ENCODE results near the gene RNU1-1. TPM values are rescaled to one million over a fixed set of nuclear protein-coding genes. Genes with fewer than 3 reads are reported as not detected.
A peak's percentile ranks its signal among the peaks of the same experiment; 100 is the strongest.
"Not testable (repeated sequence)": the region's sequence is repeated elsewhere in the genome, so short reads cannot be mapped to it uniquely, and the experiment has no call there.

RNU1-1 gene
- under 0.01 TPM for total RNA-seq
- not detected for polyA plus RNA-seq

- peak; percentile 73 for DNase-seq (ENCODE audit: extremely low spot score)
- H3K27ac ChIP-seq (ENCODE audit: low read depth), result peak within 1 kb of the TSS; percentile 73
- H3K4me1 ChIP-seq (ENCODE audit: insufficient read depth); H3K36me3 ChIP-seq (ENCODE audit: insufficient read depth); H3K4me3 ChIP-seq (ENCODE audit: low read depth, low read length): not testable (repeated sequence)
- WGBS, result 2% methylated on average over 37 of the region's 40 CpGs
These were observed at the start of gene RNU1-1 for GRCh38 chr1:16514107-16515055. RNU1-1 (minus strand) TSS chr1:16514285.

GRCh38 chr1:16561035-16561434 is 47.0 kb upstream of the RNU1-1 start:
- not testable (repeated sequence) for H3K36me3 ChIP-seq (ENCODE audit: insufficient read depth); H3K4me1 ChIP-seq (ENCODE audit: insufficient read depth); H3K4me3 ChIP-seq (ENCODE audit: low read depth, low read length); H3K27ac ChIP-seq (ENCODE audit: low read depth); DNase-seq (ENCODE audit: extremely low spot score)
- 59% methylated on average over 3 of the region's 4 CpGs for WGBS

GRCh38 chr1:16560498-16560897 is 46.4 kb upstream of the RNU1-1 start:
- not testable (repeated sequence) for DNase-seq (ENCODE audit: extremely low spot score)

GRCh38 chr1:16559688-16560087 is 45.6 kb upstream of the RNU1-1 start:
- H3K4me3 ChIP-seq (ENCODE audit: low read depth, low read length); H3K36me3 ChIP-seq (ENCODE audit: insufficient read depth); DNase-seq (ENCODE audit: extremely low spot score); H3K27ac ChIP-seq (ENCODE audit: low read depth); H3K4me1 ChIP-seq (ENCODE audit: insufficient read depth): not testable (repeated sequence)
- no CpG with 5 or more reads among the region's 5 CpGs for WGBS

More at GRCh38 chr1:16560498-16560897, 46.4 kb upstream of the RNU1-1 start:
- H3K36me3 ChIP-seq (ENCODE audit: insufficient read depth); H3K4me3 ChIP-seq (ENCODE audit: low read depth, low read length); H3K4me1 ChIP-seq (ENCODE audit: insufficient read depth); H3K27ac ChIP-seq (ENCODE audit: low read depth): not testable (repeated sequence)
- 56% methylated on average over 4 of the region's 6 CpGs for WGBS

- WGBS, result 93% methylated on average over 3 of the region's 3 CpGs
- not testable (repeated sequence) for H3K4me3 ChIP-seq (ENCODE audit: low read depth, low read length); DNase-seq (ENCODE audit: extremely low spot score)
These were observed 42.9 kb upstream of the RNU1-1 start for GRCh38 chr1:16557034-16557433.

GRCh38 chr1:16553244-16553643 is 39.2 kb upstream of the RNU1-1 start:
- whole genome bisulfite sequencing, result 93% methylated on average over 9 of the region's 11 CpGs

More at GRCh38 chr1:16557034-16557433, 42.9 kb upstream of the RNU1-1 start:
- not testable (repeated sequence) for H3K36me3 ChIP-seq (ENCODE audit: insufficient read depth); H3K4me1 ChIP-seq (ENCODE audit: insufficient read depth); H3K27ac ChIP-seq (ENCODE audit: low read depth)

GRCh38 chr1:16550212-16550918 is 36.3 kb upstream of the RNU1-1 start:
- DNase-seq (ENCODE audit: extremely low spot score); H3K36me3 ChIP-seq (ENCODE audit: insufficient read depth); H3K4me1 ChIP-seq (ENCODE audit: insufficient read depth); H3K27ac ChIP-seq (ENCODE audit: low read depth); H3K4me3 ChIP-seq (ENCODE audit: low read depth, low read length): not testable (repeated sequence)
- WGBS, result 72% methylated on average over 1 of the region's 1 CpG

More at GRCh38 chr1:16553244-16553643, 39.2 kb upstream of the RNU1-1 start:
- H3K27ac ChIP-seq (ENCODE audit: low read depth); DNase-seq (ENCODE audit: extremely low spot score); H3K4me1 ChIP-seq (ENCODE audit: insufficient read depth); H3K36me3 ChIP-seq (ENCODE audit: insufficient read depth); H3K4me3 ChIP-seq (ENCODE audit: low read depth, low read length): not testable (repeated sequence)

- H3K4me3 ChIP-seq (ENCODE audit: low read depth, low read length); DNase-seq (ENCODE audit: extremely low spot score); H3K4me1 ChIP-seq (ENCODE audit: insufficient read depth); H3K36me3 ChIP-seq (ENCODE audit: insufficient read depth); H3K27ac ChIP-seq (ENCODE audit: low read depth): not testable (repeated sequence)
- 57% methylated on average over 1 of the region's 1 CpG for WGBS
These were observed 35.5 kb upstream of the RNU1-1 start for GRCh38 chr1:16549545-16549944.

GRCh38 chr1:16547502-16548241 is 33.6 kb upstream of the RNU1-1 start:
- not testable (repeated sequence) for H3K4me1 ChIP-seq (ENCODE audit: insufficient read depth); DNase-seq (ENCODE audit: extremely low spot score); H3K27ac ChIP-seq (ENCODE audit: low read depth); H3K4me3 ChIP-seq (ENCODE audit: low read depth, low read length); H3K36me3 ChIP-seq (ENCODE audit: insufficient read depth)
- WGBS, result 72% methylated on average over 8 of the region's 41 CpGs

GRCh38 chr1:16545682-16546095 is 31.6 kb upstream of the RNU1-1 start:
- not testable (repeated sequence) for H3K36me3 ChIP-seq (ENCODE audit: insufficient read depth); H3K27ac ChIP-seq (ENCODE audit: low read depth); H3K4me1 ChIP-seq (ENCODE audit: insufficient read depth); DNase-seq (ENCODE audit: extremely low spot score); H3K4me3 ChIP-seq (ENCODE audit: low read depth, low read length)
- 45% methylated on average over 12 of the region's 16 CpGs for WGBS

- H3K36me3 ChIP-seq (ENCODE audit: insufficient read depth); H3K4me1 ChIP-seq (ENCODE audit: insufficient read depth); DNase-seq (ENCODE audit: extremely low spot score); H3K4me3 ChIP-seq (ENCODE audit: low read depth, low read length); H3K27ac ChIP-seq (ENCODE audit: low read depth): not testable (repeated sequence)
- 0% methylated on average over 1 of the region's 2 CpGs for WGBS
These were observed 26.4 kb upstream of the RNU1-1 start for GRCh38 chr1:16540421-16540893.

- H3K4me1 ChIP-seq (ENCODE audit: insufficient read depth); H3K4me3 ChIP-seq (ENCODE audit: low read depth, low read length); H3K27ac ChIP-seq (ENCODE audit: low read depth); H3K36me3 ChIP-seq (ENCODE audit: insufficient read depth); DNase-seq (ENCODE audit: extremely low spot score): not testable (repeated sequence)
- WGBS, result 69% methylated on average over 5 of the region's 6 CpGs
These were observed 23.4 kb upstream of the RNU1-1 start for GRCh38 chr1:16537528-16537927.

GRCh38 chr1:16536796-16537195 is 22.7 kb upstream of the RNU1-1 start:
- not testable (repeated sequence) for H3K4me3 ChIP-seq (ENCODE audit: low read depth, low read length); H3K36me3 ChIP-seq (ENCODE audit: insufficient read depth); H3K4me1 ChIP-seq (ENCODE audit: insufficient read depth); H3K27ac ChIP-seq (ENCODE audit: low read depth); DNase-seq (ENCODE audit: extremely low spot score)
- 78% methylated on average over 15 of the region's 15 CpGs for WGBS
